Measurements from ENCODE around the gene GRAP2. TPM values are rescaled to one million over a fixed set of nuclear protein-coding genes. Genes with fewer than 3 reads are reported as not detected.

Gene GRAP2
- total and polyA plus RNA-seq, 4 donors: 1.9 to 6.9 (median 4.2) TPM

GRCh38 chr22:39985383-39986035 lies 84.6 kb downstream of the GRAP2 start:
- Histone ChIP-seq H3K9me3 (ENCODE audit: control insufficient read depth in 4 of 4, insufficient read depth in 3 of 4, low read length in 3 of 4) (peaks cover 0 to 2% (median 0%) of the 10 kb centered on the region in 4 donors), H3K4me3 (no peak overlapping the region), H3K27me3 (ENCODE audit: control insufficient read depth in 3 of 3, insufficient read depth in 3 of 3, low read length in 2 of 3) (peaks cover 0 to 35% (median 7%) of the 10 kb centered on the region in 3 donors), H3K4me1 (ENCODE audit: control insufficient read depth in 5 of 5, insufficient read depth in 5 of 5, low read length in 5 of 5) (no peaks in the 10 kb centered on the region), H3K9ac (ENCODE audit: insufficient read depth in 1 of 2, low read length in 2 of 2) (no peak overlapping the region), H3K36me3 (ENCODE audit: control insufficient read depth in 4 of 4, insufficient read depth in 4 of 4, low read length in 4 of 4) (no peaks in the 10 kb centered on the region), H3K27ac (ENCODE audit: low read depth in 1 of 2, low read length in 1 of 2) (no peak overlapping the region)
- no peak for TF ChIP-seq CTCF (IDR thresholded peaks at IDR 0.05; ENCODE audit: control extremely low read depth, extremely low read depth)
- ATAC-seq (ENCODE audit: insufficient read depth, low FRiP score) (no peak), DNase-seq (no peak)
- WGBS, 2 donors: 82 to 89% methylated on average over 7 of the region's 7 CpGs

- WGBS, 2 donors: 72 to 79% methylated on average over 10 of the region's 10 CpGs
- no peaks in the 10 kb centered on the region for H3K9me3 ChIP-seq (ENCODE audit: control insufficient read depth in 4 of 4, insufficient read depth in 3 of 4, low read length in 3 of 4)
- no peak overlapping the region for H3K27ac ChIP-seq (ENCODE audit: low read depth in 1 of 2, low read length in 1 of 2)
- TF ChIP-seq CTCF (IDR thresholded peaks at IDR 0.05; ENCODE audit: control extremely low read depth, extremely low read depth): no peak
- DNase-seq: no peak
- H3K4me3 ChIP-seq: no peak overlapping the region
- H3K9ac ChIP-seq (ENCODE audit: insufficient read depth in 1 of 2, low read length in 2 of 2): no peak overlapping the region
- H3K4me1 ChIP-seq (ENCODE audit: control insufficient read depth in 5 of 5, insufficient read depth in 5 of 5, low read length in 5 of 5): no peaks in the 10 kb centered on the region
- no peak for ATAC-seq (ENCODE audit: insufficient read depth, low FRiP score)
- H3K36me3 ChIP-seq (ENCODE audit: control insufficient read depth in 4 of 4, insufficient read depth in 4 of 4, low read length in 4 of 4): no peaks in the 10 kb centered on the region
- peaks cover 0 to 62% (median 24%) of the 10 kb centered on the region in 3 donors for H3K27me3 ChIP-seq (ENCODE audit: control insufficient read depth in 3 of 3, insufficient read depth in 3 of 3, low read length in 2 of 3)
Measured at GRCh38 chr22:39988386-39989114, 87.7 kb downstream of the GRAP2 start.

- TF ChIP-seq CTCF (IDR thresholded peaks at IDR 0.05; ENCODE audit: control extremely low read depth, extremely low read depth): no peak
- H3K36me3 ChIP-seq (ENCODE audit: control insufficient read depth in 4 of 4, insufficient read depth in 4 of 4, low read length in 4 of 4): no peaks in the 10 kb centered on the region
- ATAC-seq (ENCODE audit: insufficient read depth, low FRiP score): no peak
- H3K4me1 ChIP-seq (ENCODE audit: control insufficient read depth in 5 of 5, insufficient read depth in 5 of 5, low read length in 5 of 5): peaks cover 0 to 2% (median 0%) of the 10 kb centered on the region in 5 donors
- H3K4me3 ChIP-seq: no peak overlapping the region
- H3K9ac ChIP-seq (ENCODE audit: insufficient read depth in 1 of 2, low read length in 2 of 2): no peak overlapping the region
- peaks cover 0 to 66% (median 32%) of the 10 kb centered on the region in 3 donors for H3K27me3 ChIP-seq (ENCODE audit: control insufficient read depth in 3 of 3, insufficient read depth in 3 of 3, low read length in 2 of 3)
- no peaks in the 10 kb centered on the region for H3K9me3 ChIP-seq (ENCODE audit: control insufficient read depth in 4 of 4, insufficient read depth in 3 of 4, low read length in 3 of 4)
- H3K27ac ChIP-seq (ENCODE audit: low read depth in 1 of 2, low read length in 1 of 2): no peak overlapping the region
- 84 to 88% methylated on average over 7 of the region's 7 CpGs for WGBS, 2 donors
- DNase-seq: no peak
Measured at GRCh38 chr22:39989633-39990032, 88.7 kb downstream of the GRAP2 start.

Measured in lung (tissue), 12 donors.